GM21529 (cell line): ENCODE results near the gene BAAT.

Experiments
- ATAC-seq: cut with Tn5 transposase; IDR thresholded peaks from one replicate; pipeline ENCODE4 v1.9.1; 2021; ENCODE audit not compliant: unreplicated experiment

BAAT gene

DNA sequence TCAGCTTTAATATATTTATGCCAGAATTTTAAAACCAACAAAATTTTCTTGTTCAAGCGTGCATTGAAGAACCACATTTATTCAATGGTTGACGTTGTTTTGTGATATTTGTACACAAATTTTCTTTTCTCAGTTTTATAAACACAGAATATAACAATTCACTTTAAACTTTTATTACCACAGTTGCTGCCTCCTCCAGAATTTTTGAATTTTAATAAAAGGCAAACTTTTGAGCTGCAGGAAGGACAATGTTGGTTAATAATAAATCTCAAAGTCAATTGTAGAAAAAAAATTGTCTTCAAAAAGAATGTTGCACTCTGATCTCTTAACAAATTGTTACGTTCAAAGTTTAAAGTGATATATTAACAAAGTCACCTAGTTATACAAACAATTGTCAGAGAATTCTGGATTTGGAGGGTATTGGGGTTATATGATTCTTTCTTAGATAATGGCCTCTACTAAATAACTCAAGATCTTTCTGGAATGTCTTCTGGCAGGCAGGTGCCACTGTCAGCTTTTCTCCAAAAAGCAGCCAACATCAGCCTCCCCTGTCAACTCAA lies 60.5 kb downstream of the BAAT start:
- ATAC-seq: no peak

DNA sequence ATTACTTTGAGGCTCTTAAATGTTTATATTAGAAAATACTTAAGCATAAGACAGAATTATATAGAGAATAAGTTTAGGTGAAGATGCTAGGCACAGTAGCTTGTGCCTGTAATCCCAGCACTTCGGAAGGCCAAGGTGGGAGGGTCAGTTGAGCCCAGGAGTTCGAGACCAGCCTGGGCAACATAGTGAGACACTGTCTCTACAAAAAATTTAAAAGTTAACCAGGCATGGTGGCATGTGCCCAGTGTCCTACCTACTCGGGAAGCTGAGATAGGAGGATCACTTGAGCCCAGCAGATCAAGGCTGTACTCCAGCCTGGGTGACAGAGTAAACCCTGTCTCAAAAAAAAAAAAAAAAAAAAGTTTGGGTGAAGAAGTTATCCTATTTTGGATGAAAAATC lies 61.7 kb downstream of the BAAT start:
- no peak for ATAC-seq

DNA sequence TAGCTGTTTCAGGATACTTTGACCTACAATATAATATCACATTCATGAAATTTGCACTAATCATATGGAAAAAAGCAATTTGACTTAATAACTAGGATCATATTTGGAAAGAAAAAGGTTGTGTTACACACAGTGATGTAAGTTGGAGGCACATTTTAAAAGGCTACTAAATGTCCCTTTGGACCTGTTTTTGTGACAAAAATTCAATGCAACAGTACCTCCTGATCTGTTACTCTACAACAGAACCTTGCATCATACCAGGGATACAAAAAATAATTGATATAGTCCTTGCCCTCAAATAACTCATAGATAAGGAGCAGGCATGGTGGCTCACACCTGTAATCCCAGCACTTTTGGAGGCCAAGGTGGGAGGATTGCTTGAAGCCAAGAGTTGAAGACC lies 67.1 kb downstream of the BAAT start:
- no peak for ATAC-seq

DNA sequence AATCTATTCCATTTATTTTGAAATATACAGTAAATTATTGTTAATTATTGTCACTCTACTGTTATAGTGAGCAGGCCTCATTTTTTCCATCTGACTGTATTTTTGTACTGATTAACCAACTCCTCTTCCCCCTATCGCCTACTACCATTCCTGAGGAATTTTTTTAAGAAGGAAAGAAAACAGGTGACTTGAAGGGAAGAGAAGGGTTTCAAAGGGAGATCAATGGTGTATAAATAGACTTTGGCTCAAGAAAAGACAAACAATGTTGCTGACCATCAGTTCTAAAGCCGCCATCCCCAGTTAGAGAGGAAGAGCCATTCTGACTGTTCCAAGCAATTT lies 69.7 kb downstream of the BAAT start:
- ATAC-seq: no peak

DNA sequence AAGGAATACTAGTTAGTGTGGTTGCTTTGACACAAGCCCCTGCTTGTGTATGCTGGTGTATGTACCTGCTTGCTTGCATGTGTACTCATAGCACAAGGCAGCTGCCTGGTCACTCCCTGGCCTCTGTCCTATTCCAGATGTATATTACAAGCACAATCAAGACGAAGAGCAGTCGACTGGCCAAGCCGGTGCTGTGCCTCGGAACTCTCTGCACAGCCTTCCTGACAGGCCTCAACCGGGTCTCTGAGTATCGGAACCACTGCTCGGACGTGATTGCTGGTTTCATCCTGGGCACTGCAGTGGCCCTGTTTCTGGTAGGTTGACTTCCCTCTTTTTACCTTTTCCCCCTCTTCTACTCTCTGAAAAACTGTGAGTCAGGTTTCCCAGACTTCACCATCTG lies 72.1 kb downstream of the BAAT start:
- no peak for ATAC-seq

DNA sequence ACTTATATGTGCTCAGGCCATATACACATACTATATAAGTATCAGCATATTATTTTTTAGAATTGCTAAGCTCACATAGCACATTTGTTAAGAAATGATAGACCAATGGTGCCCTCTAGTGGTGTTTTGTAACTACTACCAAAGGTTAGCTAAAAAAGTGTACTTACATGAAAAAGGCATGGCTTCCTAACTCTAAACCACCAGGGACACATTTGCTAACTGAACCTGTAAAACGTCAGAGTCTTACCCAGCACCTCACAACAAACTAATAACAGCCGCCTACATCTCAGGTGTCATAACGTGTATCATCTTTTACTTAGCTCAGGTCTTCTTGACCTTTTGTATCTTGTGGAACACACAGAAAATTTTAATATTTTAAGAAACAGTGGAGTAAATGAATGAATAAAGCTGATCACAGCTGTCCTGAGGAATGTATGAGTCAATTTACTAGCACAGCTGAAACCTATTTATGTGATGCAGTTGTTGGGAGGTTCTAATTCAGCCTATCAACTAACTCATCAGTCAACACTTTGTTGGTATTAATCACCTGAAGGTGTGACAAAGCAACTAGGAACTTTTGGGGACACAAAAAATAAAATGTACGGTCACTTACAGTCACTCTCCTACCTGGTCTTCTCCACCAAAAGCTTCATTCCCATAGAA lies 72.9 kb downstream of the BAAT start:
- peak; percentile 91 for ATAC-seq

DNA sequence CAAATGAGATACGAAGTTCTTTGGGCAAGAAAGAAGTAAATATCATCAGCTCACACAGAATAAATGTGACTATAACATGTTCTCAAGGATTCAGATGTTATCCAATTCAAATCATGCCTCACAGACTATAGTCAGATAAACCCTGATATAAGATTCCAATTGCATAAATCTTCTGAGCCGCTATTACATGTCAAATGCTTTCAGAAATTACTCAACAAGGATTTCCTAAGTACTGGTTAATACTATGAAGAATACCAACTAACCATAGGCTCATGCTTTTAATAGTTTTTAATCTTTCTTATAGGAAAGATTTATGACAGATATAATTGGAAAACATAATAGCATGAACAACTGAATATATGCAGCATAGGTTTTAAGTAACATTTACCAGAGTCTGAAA lies 73.6 kb downstream of the BAAT start:
- ATAC-seq: no peak
